Measurements from ENCODE around the gene CRTAC1. TPM values are rescaled to one million over a fixed set of nuclear protein-coding genes. Genes with fewer than 3 reads are reported as not detected.

Gene CRTAC1
- polyA plus RNA-seq, 3 donors, result not detected

DNA sequence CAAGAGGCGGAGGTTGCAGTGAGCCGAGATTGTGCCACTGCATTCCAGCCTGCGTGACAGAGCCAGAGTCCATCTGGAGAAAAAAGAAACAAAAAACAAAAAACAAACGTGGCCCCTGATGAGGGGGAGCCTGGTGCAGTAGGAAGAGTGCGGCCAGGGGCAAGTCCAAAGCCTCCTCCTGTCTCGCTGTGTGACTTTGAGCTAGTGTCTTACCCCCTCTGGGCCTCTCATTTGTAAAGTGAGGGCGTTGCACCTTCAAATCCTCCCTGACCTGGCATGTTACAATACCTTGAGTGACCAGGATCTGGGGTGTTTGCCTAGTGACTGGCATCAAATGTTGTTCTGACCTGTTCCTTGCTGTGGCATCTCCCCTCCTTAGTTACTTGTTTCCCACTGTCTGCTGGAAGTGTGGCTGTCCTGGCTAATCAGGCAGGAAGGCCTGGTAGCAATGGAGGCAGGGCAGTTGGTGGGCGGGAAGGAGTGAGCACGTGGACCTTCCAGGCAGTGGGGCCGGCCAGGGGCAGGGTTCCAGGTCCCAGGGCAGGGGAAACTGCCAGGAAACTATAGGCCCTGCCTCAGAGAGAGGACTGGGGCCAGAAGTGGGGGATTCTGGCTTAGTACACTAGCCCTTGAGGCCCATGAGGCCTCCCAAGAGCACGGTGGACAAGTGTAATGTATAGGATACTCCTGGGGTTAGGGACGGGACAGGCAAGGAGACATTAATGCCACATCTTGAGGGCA is 205.2 kb downstream of the CRTAC1 start:
- no peak overlapping the region for H2AFZ ChIP-seq (ENCODE audit: insufficient read depth, low read depth, low read length, poor library complexity, severe bottlenecking)
- Mint-ChIP-seq H3K36me3 (no peaks in the 10 kb centered on the region), H3K9me3 (peaks cover 0 to 2% (median 0%) of the 10 kb centered on the region in 7 donors), H3K4me3 (no peak overlapping the region), H3K4me1 (no peaks in the 10 kb centered on the region), H3K27me3 (ENCODE audit: low read depth in 3 of 3) (peaks cover 0 to 19% (median 13%) of the 10 kb centered on the region in 3 donors), H3K27ac (no peak overlapping the region)
- H4K20me1 ChIP-seq (ENCODE audit: insufficient read depth, low read length), result no peaks in the 10 kb centered on the region
- no peak overlapping the region for H3K9ac ChIP-seq (ENCODE audit: insufficient read depth, low read length, poor library complexity, severe bottlenecking)
- no peak for DNase-seq
- H3K36me3 ChIP-seq (replicated peaks in 1 of 2; ENCODE audit: control insufficient read depth in 1 of 2, insufficient read depth in 2 of 2, low read length in 2 of 2), result no peaks in the 10 kb centered on the region
- TF ChIP-seq, protein P1, sequence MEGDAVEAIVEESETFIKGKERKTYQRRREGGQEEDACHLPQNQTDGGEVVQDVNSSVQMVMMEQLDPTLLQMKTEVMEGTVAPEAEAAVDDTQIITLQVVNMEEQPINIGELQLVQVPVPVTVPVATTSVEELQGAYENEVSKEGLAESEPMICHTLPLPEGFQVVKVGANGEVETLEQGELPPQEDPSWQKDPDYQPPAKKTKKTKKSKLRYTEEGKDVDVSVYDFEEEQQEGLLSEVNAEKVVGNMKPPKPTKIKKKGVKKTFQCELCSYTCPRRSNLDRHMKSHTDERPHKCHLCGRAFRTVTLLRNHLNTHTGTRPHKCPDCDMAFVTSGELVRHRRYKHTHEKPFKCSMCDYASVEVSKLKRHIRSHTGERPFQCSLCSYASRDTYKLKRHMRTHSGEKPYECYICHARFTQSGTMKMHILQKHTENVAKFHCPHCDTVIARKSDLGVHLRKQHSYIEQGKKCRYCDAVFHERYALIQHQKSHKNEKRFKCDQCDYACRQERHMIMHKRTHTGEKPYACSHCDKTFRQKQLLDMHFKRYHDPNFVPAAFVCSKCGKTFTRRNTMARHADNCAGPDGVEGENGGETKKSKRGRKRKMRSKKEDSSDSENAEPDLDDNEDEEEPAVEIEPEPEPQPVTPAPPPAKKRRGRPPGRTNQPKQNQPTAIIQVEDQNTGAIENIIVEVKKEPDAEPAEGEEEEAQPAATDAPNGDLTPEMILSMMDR (IDR thresholded peaks at IDR 0.05), result no peak
- no peaks in the 10 kb centered on the region for H3K27me3 ChIP-seq (ENCODE audit: control insufficient read depth in 2 of 2, insufficient read depth in 2 of 2, low read length in 2 of 2)
- H3K4me3 ChIP-seq (replicated peaks in 1 of 3; ENCODE audit: low read depth in 2 of 3, low read length in 3 of 3), result no peak overlapping the region
- no peak overlapping the region for H3K27ac ChIP-seq (ENCODE audit: low read depth in 1 of 2, low read length in 2 of 2)
- intact Hi-C loops (cut with micrococcal nuclease), result no loop called here
- WGBS (ENCODE audit: insufficient coverage), result 95% methylated on average over 11 of the region's 12 CpGs
- H3K9me3 ChIP-seq (replicated peaks in 1 of 2; ENCODE audit: control insufficient read depth in 1 of 2, insufficient read depth in 1 of 2, low read length in 2 of 2), result no peaks in the 10 kb centered on the region
- no peaks in the 10 kb centered on the region for H3K4me1 ChIP-seq (ENCODE audit: control insufficient read depth in 1 of 2, insufficient read depth in 2 of 2, low read length in 2 of 2)
- no peak overlapping the region for H3K4me2 ChIP-seq (replicated peaks; ENCODE audit: extremely low read depth, low read length, poor library complexity, severe bottlenecking)
- no peaks in the 10 kb centered on the region for H3K79me2 ChIP-seq (ENCODE audit: insufficient read depth, low read length)

DNA sequence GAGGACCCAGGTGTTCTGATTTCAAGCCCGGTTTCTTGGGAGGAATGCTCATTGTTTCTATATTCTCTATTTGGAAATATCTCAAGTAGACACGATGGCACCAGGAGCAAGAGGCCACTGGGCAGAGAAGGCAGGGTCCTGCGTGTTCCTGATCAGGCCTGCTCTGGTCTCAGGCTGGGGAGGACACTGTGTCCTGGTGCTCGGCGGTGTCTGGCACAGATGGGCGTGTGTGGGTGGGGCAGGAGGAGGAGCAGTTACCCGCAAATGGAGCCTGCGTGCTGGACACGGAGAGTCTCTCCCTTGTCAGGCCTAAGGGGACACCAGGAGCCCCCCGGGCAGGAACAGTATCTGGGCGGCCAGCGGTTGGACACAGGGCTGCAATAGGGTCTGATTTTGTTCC is 206.7 kb downstream of the CRTAC1 start:
- Mint-ChIP-seq H3K4me1 (no peaks in the 10 kb centered on the region), H3K9me3 (peaks cover 0 to 2% (median 0%) of the 10 kb centered on the region in 7 donors), H3K36me3 (no peaks in the 10 kb centered on the region), H3K4me3 (no peak overlapping the region), H3K27me3 (ENCODE audit: low read depth in 3 of 3) (peaks cover 0 to 26% (median 15%) of the 10 kb centered on the region in 3 donors), H3K27ac (no peak overlapping the region)
- H3K4me1 ChIP-seq (ENCODE audit: control insufficient read depth in 1 of 2, insufficient read depth in 2 of 2, low read length in 2 of 2), result no peaks in the 10 kb centered on the region
- no peak overlapping the region for H3K9ac ChIP-seq (ENCODE audit: insufficient read depth, low read length, poor library complexity, severe bottlenecking)
- intact Hi-C loops (cut with micrococcal nuclease), result no loop called here
- DNase-seq, result no peak
- H3K4me2 ChIP-seq (replicated peaks; ENCODE audit: extremely low read depth, low read length, poor library complexity, severe bottlenecking), result no peak overlapping the region
- H3K27ac ChIP-seq (ENCODE audit: low read depth in 1 of 2, low read length in 2 of 2), result no peak overlapping the region
- peaks cover 0 to under 1% of the 10 kb centered on the region in 2 donors for H3K27me3 ChIP-seq (ENCODE audit: control insufficient read depth in 2 of 2, insufficient read depth in 2 of 2, low read length in 2 of 2)
- no peak overlapping the region for H2AFZ ChIP-seq (ENCODE audit: insufficient read depth, low read depth, low read length, poor library complexity, severe bottlenecking)
- H3K36me3 ChIP-seq (replicated peaks in 1 of 2; ENCODE audit: control insufficient read depth in 1 of 2, insufficient read depth in 2 of 2, low read length in 2 of 2), result no peaks in the 10 kb centered on the region
- no peaks in the 10 kb centered on the region for H4K20me1 ChIP-seq (ENCODE audit: insufficient read depth, low read length)
- WGBS (ENCODE audit: insufficient coverage), result 91% methylated on average over 11 of the region's 12 CpGs
- no peaks in the 10 kb centered on the region for H3K9me3 ChIP-seq (replicated peaks in 1 of 2; ENCODE audit: control insufficient read depth in 1 of 2, insufficient read depth in 1 of 2, low read length in 2 of 2)
- TF ChIP-seq, protein P1 (IDR thresholded peaks at IDR 0.05), result no peak
- no peak overlapping the region for H3K4me3 ChIP-seq (replicated peaks in 1 of 3; ENCODE audit: low read depth in 2 of 3, low read length in 3 of 3)
- no peaks in the 10 kb centered on the region for H3K79me2 ChIP-seq (ENCODE audit: insufficient read depth, low read length)
